SK-N-SH (cell line): ENCODE data around the gene DCAF17.

Experiments used
- CHD2 ChIP-seq: fragments of 150-350 bp; IDR thresholded peaks from 2 replicates; pipeline ENCODE4 v1.6.1; 2018; ENCODE audit warnings: low read length; ENCODE audit not compliant: partially characterized antibody
- EZH2phosphoT487 ChIP-seq: fragments of 200-600 bp; sonication (generic); IDR thresholded peaks from 2 replicates; pipeline ENCODE4 v1.6.1; 2017; ENCODE audit warnings: low read depth, mixed run types, mild to moderate bottlenecking, antibody characterized with exemption, moderate library complexity, borderline replicate concordance
- GABPA ChIP-seq: IDR thresholded peaks from 2 replicates; pipeline ENCODE4 v1.4.0; 2012; ENCODE audit warnings: low read depth, mild to moderate bottlenecking
- GATA2 ChIP-seq: sonication (generic); formaldehyde crosslinking; IDR thresholded peaks from 2 replicates; pipeline ENCODE4 v1.5.0; 2020; ENCODE audit warnings: mild to moderate bottlenecking, missing genetic modification reagents
- MXI1 ChIP-seq: IDR thresholded peaks from 2 replicates; pipeline ENCODE4 v1.6.1; 2012; ENCODE audit warnings: mild to moderate bottlenecking, low read depth, low read length, improper control_type of control experiment
- NFIC ChIP-seq: IDR thresholded peaks from 2 replicates; pipeline ENCODE4 v1.4.0; 2012; ENCODE audit warnings: borderline replicate concordance
- POLR2AphosphoS5 ChIP-seq: IDR thresholded peaks from 2 replicates; pipeline ENCODE4 v1.6.1; 2012; ENCODE audit warnings: low read depth, low read length
- RAD21 ChIP-seq: IDR thresholded peaks from 2 replicates; pipeline ENCODE4 v1.6.1; 2012; ENCODE audit warnings: mild to moderate bottlenecking, low read length
- RFX5 ChIP-seq: IDR thresholded peaks from 2 replicates; pipeline ENCODE4 v1.6.1; 2012; ENCODE audit warnings: mild to moderate bottlenecking, improper control_type of control experiment, low read length
- SMC3 ChIP-seq: IDR thresholded peaks from 2 replicates; pipeline ENCODE4 v1.6.1; 2012; ENCODE audit warnings: low read depth, low read length, improper control_type of control experiment
- TAF1 ChIP-seq: IDR thresholded peaks from 2 replicates; pipeline ENCODE4 v1.6.1; 2012; ENCODE audit warnings: low read depth, mild to moderate bottlenecking, low read length, moderate library complexity, borderline replicate concordance
- TF ChIP-seq, protein P1 (sequence below): fragments of 200-600 bp; sonication (generic); IDR thresholded peaks from 2 replicates; pipeline ENCODE4 v1.6.1; 2017; ENCODE audit warnings: antibody characterized with exemption, mild to moderate bottlenecking, moderate library complexity
- TF ChIP-seq, protein P2 (sequence below): IDR thresholded peaks from 2 replicates; pipeline ENCODE4 v1.4.0; 2012; ENCODE audit warnings: low read depth, borderline replicate concordance
- TF ChIP-seq, protein P3 (sequence below): fragments of 150-350 bp; IDR thresholded peaks from 2 replicates; pipeline ENCODE4 v1.6.1; 2016; ENCODE audit warnings: mild to moderate bottlenecking, low read depth, low read length

DNA sequence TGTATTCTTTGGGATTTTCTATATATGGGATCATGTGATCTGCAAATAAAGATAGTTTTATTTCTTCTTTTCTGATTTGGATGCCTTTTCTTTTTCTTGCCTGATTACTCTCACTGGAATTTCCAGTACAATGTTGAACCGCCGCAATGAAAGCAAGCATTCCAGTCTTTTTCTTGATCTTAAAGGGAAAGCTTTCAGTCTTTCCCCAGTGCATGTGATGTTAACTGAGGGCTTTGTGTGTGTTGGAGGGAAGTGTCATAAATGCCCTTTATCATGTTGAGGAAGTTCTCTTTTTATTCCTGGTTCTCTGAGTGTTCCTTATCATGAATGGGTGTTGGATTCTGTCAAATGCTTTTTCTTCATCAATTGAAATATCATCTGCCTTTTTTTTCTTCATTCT lies 71.3 kb downstream of the DCAF17 start:
- TF ChIP-seq MXI1 (no peak), NFIC (no peak), RFX5 (no peak), POLR2AphosphoS5 (no peak), CHD2 (no peak), TAF1 (no peak), SMC3 (no peak), GABPA (no peak), RAD21 (no peak), EZH2phosphoT487 (no peak), GATA2 (CRISPR knock-in tag) (no peak)
- TF ChIP-seq, protein P1, sequence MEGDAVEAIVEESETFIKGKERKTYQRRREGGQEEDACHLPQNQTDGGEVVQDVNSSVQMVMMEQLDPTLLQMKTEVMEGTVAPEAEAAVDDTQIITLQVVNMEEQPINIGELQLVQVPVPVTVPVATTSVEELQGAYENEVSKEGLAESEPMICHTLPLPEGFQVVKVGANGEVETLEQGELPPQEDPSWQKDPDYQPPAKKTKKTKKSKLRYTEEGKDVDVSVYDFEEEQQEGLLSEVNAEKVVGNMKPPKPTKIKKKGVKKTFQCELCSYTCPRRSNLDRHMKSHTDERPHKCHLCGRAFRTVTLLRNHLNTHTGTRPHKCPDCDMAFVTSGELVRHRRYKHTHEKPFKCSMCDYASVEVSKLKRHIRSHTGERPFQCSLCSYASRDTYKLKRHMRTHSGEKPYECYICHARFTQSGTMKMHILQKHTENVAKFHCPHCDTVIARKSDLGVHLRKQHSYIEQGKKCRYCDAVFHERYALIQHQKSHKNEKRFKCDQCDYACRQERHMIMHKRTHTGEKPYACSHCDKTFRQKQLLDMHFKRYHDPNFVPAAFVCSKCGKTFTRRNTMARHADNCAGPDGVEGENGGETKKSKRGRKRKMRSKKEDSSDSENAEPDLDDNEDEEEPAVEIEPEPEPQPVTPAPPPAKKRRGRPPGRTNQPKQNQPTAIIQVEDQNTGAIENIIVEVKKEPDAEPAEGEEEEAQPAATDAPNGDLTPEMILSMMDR, result no peak
- TF ChIP-seq, protein P2, sequence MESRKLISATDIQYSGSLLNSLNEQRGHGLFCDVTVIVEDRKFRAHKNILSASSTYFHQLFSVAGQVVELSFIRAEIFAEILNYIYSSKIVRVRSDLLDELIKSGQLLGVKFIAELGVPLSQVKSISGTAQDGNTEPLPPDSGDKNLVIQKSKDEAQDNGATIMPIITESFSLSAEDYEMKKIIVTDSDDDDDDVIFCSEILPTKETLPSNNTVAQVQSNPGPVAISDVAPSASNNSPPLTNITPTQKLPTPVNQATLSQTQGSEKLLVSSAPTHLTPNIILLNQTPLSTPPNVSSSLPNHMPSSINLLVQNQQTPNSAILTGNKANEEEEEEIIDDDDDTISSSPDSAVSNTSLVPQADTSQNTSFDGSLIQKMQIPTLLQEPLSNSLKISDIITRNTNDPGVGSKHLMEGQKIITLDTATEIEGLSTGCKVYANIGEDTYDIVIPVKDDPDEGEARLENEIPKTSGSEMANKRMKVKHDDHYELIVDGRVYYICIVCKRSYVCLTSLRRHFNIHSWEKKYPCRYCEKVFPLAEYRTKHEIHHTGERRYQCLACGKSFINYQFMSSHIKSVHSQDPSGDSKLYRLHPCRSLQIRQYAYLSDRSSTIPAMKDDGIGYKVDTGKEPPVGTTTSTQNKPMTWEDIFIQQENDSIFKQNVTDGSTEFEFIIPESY, result no peak
- TF ChIP-seq, protein P3, sequence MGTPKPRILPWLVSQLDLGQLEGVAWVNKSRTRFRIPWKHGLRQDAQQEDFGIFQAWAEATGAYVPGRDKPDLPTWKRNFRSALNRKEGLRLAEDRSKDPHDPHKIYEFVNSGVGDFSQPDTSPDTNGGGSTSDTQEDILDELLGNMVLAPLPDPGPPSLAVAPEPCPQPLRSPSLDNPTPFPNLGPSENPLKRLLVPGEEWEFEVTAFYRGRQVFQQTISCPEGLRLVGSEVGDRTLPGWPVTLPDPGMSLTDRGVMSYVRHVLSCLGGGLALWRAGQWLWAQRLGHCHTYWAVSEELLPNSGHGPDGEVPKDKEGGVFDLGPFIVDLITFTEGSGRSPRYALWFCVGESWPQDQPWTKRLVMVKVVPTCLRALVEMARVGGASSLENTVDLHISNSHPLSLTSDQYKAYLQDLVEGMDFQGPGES, result no peak
